K562 (cell line): ENCODE measurements around the gene KNTC1.

ENCODE experiments used
- EWSR1 ChIP-seq: fragments of 450-650 bp; IDR thresholded peaks from 2 replicates; pipeline ENCODE4 v1.6.1; 2018; ENCODE audit warnings: borderline replicate concordance, mild to moderate bottlenecking, low read depth, moderate library complexity; ENCODE audit not compliant: partially characterized antibody
- HDAC2 ChIP-seq: fragments of 450-650 bp; IDR thresholded peaks from 2 replicates; pipeline ENCODE4 v1.6.1; 2016; ENCODE audit warnings: mild to moderate bottlenecking
- JUND ChIP-seq, 2 experiments: IDR thresholded peaks; 2 replicates in 1 of 2; 3 replicates in 1 of 2; pipeline ENCODE4 v1.6.1; 2011; ENCODE audit warnings: borderline replicate concordance in 2 of 2, low read depth in 2 of 2, low read length in 2 of 2, improper control_type of control experiment in 1 of 2, missing biosample characterization in 1 of 2, missing genetic modification characterization in 1 of 2, missing genetic modification reagents in 1 of 2
- MCM7 ChIP-seq, 2 experiments: fragments of 450-650 bp; IDR thresholded peaks; 2 replicates each; pipeline ENCODE4 v1.6.1; 2016 to 2018
- NELFE ChIP-seq: IDR thresholded peaks from 2 replicates; pipeline ENCODE4 v1.6.1; 2011; ENCODE audit warnings: mild to moderate bottlenecking; ENCODE audit not compliant: insufficient read depth, insufficient read length
- NFRKB ChIP-seq: fragments of 450-650 bp; IDR thresholded peaks from 2 replicates; pipeline ENCODE4 v1.6.1; 2016; ENCODE audit warnings: low read depth
- NRF1 ChIP-seq, 2 experiments: fragments of 450-650 bp; IDR thresholded peaks in 1 of 2; conservative IDR thresholded peaks in 1 of 2; 2 replicates each; pipeline ENCODE4 v1.6.1; 2014; ENCODE audit warnings: mild to moderate bottlenecking in 2 of 2
- PCBP2 ChIP-seq: fragments of 200-400 bp; formaldehyde crosslinking; IDR thresholded peaks from 2 replicates; pipeline ENCODE4 v1.6.1; 2018; ENCODE audit warnings: low read length, low read depth, mild to moderate bottlenecking, moderate library complexity; ENCODE audit not compliant: poor library complexity, severe bottlenecking
- SMC3 ChIP-seq: conservative IDR thresholded peaks from 2 replicates; pipeline ENCODE4 v1.6.1; 2011; ENCODE audit warnings: low read depth, low read length, improper control_type of control experiment; ENCODE audit not compliant: insufficient read depth
- SREBF1 ChIP-seq: fragments of 150-350 bp; IDR thresholded peaks from 2 replicates; pipeline ENCODE4 v1.6.1; 2014; ENCODE audit warnings: antibody characterized with exemption, low read depth, low read length, borderline replicate concordance
- ZNF232 ChIP-seq: sonication (generic); formaldehyde crosslinking; IDR thresholded peaks from 2 replicates; pipeline ENCODE4 v1.8.0; 2022; ENCODE audit warnings: mild to moderate bottlenecking, missing genetic modification reagents
- ZNF780A ChIP-seq: fragments of 250-450 bp; sonication (Bioruptor Pico); IDR thresholded peaks from 2 replicates; pipeline ENCODE4 v1.5.0; 2021; ENCODE audit warnings: mild to moderate bottlenecking
- TF ChIP-seq, protein P1 (sequence below), 3 experiments: IDR thresholded peaks in 2 of 3; conservative IDR thresholded peaks in 1 of 3; 2 replicates each; pipeline ENCODE4 v1.5.1; 2011 to 2012; ENCODE audit warnings: low read length in 3 of 3, mild to moderate bottlenecking in 3 of 3, control low read depth in 2 of 3, improper control_type of control experiment in 1 of 3, inconsistent platforms in 1 of 3, low read depth in 1 of 3, mixed read lengths in 1 of 3, moderate library complexity in 1 of 3; ENCODE audit not compliant: insufficient read depth in 2 of 3
- TF ChIP-seq, protein P2 (sequence below): fragments of 250-450 bp; sonication (Bioruptor Pico); IDR thresholded peaks from 2 replicates; pipeline ENCODE4 v1.5.0; 2022; ENCODE audit warnings: mild to moderate bottlenecking

DNA sequence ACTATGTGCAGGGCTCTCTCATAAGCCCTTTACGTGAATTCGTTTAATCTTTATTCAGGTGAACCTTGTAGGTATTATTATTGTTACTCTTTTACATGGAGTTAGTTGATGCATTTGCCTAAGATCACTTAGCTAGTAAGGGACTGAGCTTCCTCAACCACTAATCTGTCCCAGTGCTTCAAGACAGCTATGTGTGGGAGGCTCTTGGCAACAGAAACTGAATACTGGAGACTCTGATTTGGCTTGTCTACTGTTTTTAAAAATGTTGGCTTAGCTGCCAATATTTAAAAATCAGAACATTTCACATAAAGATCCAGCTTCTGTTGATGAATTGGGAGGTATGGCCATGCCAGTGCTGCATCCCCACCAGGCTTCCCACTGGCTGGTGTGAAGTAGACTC, 6.8 kb downstream of the KNTC1 start:
- TF ChIP-seq SMC3 (no peak), ZNF232 (CRISPR knock-in tag) (no peak), SREBF1 (no peak), NELFE (no peak), PCBP2 (no peak), NRF1 (conservative IDR thresholded peaks at IDR 0.05 in 1 of 2, IDR thresholded peaks at IDR 0.05 in 1 of 2) (no peak), MCM7 (IDR thresholded peaks at IDR 0.05) (no peak), HDAC2 (no peak), JUND (IDR thresholded peaks at IDR 0.05; ENCODE audit: borderline replicate concordance, low read depth, low read length) (no peak), JUND (tag; IDR thresholded peaks at IDR 0.05; ENCODE audit: borderline replicate concordance, low read depth, low read length) (no peak), EWSR1 (no peak), NFRKB (no peak), ZNF780A (no peak)
- TF ChIP-seq, protein P1, sequence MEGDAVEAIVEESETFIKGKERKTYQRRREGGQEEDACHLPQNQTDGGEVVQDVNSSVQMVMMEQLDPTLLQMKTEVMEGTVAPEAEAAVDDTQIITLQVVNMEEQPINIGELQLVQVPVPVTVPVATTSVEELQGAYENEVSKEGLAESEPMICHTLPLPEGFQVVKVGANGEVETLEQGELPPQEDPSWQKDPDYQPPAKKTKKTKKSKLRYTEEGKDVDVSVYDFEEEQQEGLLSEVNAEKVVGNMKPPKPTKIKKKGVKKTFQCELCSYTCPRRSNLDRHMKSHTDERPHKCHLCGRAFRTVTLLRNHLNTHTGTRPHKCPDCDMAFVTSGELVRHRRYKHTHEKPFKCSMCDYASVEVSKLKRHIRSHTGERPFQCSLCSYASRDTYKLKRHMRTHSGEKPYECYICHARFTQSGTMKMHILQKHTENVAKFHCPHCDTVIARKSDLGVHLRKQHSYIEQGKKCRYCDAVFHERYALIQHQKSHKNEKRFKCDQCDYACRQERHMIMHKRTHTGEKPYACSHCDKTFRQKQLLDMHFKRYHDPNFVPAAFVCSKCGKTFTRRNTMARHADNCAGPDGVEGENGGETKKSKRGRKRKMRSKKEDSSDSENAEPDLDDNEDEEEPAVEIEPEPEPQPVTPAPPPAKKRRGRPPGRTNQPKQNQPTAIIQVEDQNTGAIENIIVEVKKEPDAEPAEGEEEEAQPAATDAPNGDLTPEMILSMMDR (IDR thresholded peaks at IDR 0.05 in 2 of 3, conservative IDR thresholded peaks at IDR 0.05 in 1 of 3; ENCODE audit: insufficient read depth in 2 of 3, low read depth in 1 of 3, low read length in 3 of 3), result no peak
- TF ChIP-seq, protein P2, sequence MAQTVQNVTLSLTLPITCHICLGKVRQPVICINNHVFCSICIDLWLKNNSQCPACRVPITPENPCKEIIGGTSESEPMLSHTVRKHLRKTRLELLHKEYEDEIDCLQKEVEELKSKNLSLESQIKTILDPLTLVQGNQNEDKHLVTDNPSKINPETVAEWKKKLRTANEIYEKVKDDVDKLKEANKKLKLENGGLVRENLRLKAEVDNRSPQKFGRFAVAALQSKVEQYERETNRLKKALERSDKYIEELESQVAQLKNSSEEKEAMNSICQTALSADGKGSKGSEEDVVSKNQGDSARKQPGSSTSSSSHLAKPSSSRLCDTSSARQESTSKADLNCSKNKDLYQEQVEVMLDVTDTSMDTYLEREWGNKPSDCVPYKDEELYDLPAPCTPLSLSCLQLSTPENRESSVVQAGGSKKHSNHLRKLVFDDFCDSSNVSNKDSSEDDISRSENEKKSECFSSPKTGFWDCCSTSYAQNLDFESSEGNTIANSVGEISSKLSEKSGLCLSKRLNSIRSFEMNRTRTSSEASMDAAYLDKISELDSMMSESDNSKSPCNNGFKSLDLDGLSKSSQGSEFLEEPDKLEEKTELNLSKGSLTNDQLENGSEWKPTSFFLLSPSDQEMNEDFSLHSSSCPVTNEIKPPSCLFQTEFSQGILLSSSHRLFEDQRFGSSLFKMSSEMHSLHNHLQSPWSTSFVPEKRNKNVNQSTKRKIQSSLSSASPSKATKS, result no peak
